Heart left ventricle (tissue), 16 donors: Measurements from ENCODE around the gene BTBD19. TPM values are rescaled to one million over a fixed set of nuclear protein-coding genes. Genes with fewer than 3 reads are reported as not detected.
A peak's percentile ranks its signal among the peaks of the same experiment; 100 is the strongest.

Experiments
- ATAC-seq, 4 donors: fragments of 200-7000 bp; cut with Tn5 transposase; one replicate each; pipeline ENCODE4 v1.9.1; 2020 to 2022; ENCODE audit warnings: moderate library complexity in 4 of 4, mild to moderate bottlenecking in 3 of 4, moderate number of reproducible peaks in 1 of 4
- DNase-seq, 5 donors: peaks; one replicate each; pipeline ENCODE4 v3.0.0-alpha.2; 2020
- H3K27ac ChIP-seq, 12 donors: fragments of 200-600 bp; sonication (generic) in 4 of 12; one replicate each; pipeline versions ENCODE4 v1.5.0 to v1.8.0; 2016 to 2022; ENCODE audit warnings: mild to moderate bottlenecking in 2 of 12
- H3K27me3 ChIP-seq, 9 donors: fragments of 200-600 bp; sonication (generic) in 2 of 9; one replicate each; pipeline versions ENCODE4 v1.5.1 to v1.8.0; 2016 to 2022; ENCODE audit warnings: mild to moderate bottlenecking in 3 of 9
- H3K36me3 ChIP-seq, 9 donors: fragments of 200-600 bp; sonication (generic) in 2 of 9; one replicate each; pipeline versions ENCODE4 v1.5.0 to v1.8.0; 2018 to 2022; ENCODE audit warnings: mild to moderate bottlenecking in 2 of 9
- H3K4me1 ChIP-seq, 12 donors: fragments of 200-600 bp; sonication (generic) in 4 of 12; one replicate each; pipeline versions ENCODE4 v1.5.0 to v1.8.0; 2016 to 2022; ENCODE audit warnings: mild to moderate bottlenecking in 3 of 12
- H3K4me3 ChIP-seq, 12 donors: fragments of 200-600 bp; sonication (generic) in 4 of 12; one replicate each; pipeline versions ENCODE4 v1.5.0 to v1.8.0; 2017 to 2022; ENCODE audit warnings: mild to moderate bottlenecking in 9 of 12, moderate library complexity in 4 of 12
- H3K9me3 ChIP-seq, 12 donors: fragments of 200-600 bp; sonication (generic) in 4 of 12; one replicate each; pipeline versions ENCODE4 v1.5.0 to v1.8.0; 2016 to 2022; ENCODE audit warnings: mild to moderate bottlenecking in 1 of 12
- POLR2A ChIP-seq, 2 donors: fragments of 450-650 bp; IDR thresholded peaks; one replicate each; pipeline ENCODE4 v1.6.1; 2017; ENCODE audit warnings: antibody characterized with exemption in 2 of 2, mild to moderate bottlenecking in 2 of 2, moderate library complexity in 2 of 2
- WGBS, 4 donors: extraction: QIAGEN DNeasy Blood & Tissue Kit in 2 of 4; methylation state at CpG; one replicate each; pipeline versions ENCODE4 v1.1.5 to v1.1.7; 2013 to 2018; 5-methylcytosine and 5-hydroxymethylcytosine counted together
- intact Hi-C, 10 donors: fragments of 100-400 bp; cut with DNase I; formaldehyde crosslinking; loops; one replicate each; pipeline versions ENCODE4 v1.11.1 to v1.14.2; 2022
- polyA plus RNA-seq, 2 donors: library from polyadenylated mRNA; stranded (reverse); fragments of 200-250 nt; gene quantifications; one replicate each; pipeline ENCODE4 v1.2.3, GENCODE V29; 2013
- total RNA-seq, 9 donors: library from RNA; depleted of rRNA in 2 of 9; stranded (reverse); fragments of >200 nt in 2 of 9; fragmentation: NEBNext Ultra II Directional in 3 of 9; extraction: Animal tissue kit (Norgen Biotek cat#: 25700) in 3 of 9; gene quantifications; one replicate each; pipeline versions ENCODE4 v1.1.0 to v1.2.4, GENCODE V29; 2016 to 2023
- TF ChIP-seq, protein P1 (sequence below), 12 donors: fragments of 200-600 bp; sonication (generic) in 4 of 12; IDR thresholded peaks; one replicate each; pipeline versions ENCODE4 v1.5.0 to v1.8.0; 2018 to 2022; ENCODE audit warnings: antibody characterized with exemption in 12 of 12, mild to moderate bottlenecking in 5 of 12
- donor health status: ischemic (EF 13 %, LVEDD 7.1; RV severe dilation, severe dysfunction).
- donor health status: healthy with polysubstance abuse.
- donor health status: DM: no; HTN: yes; CAD: no.
- donor health status: DM: no; HTN: no; CAD: no.
- donor health status: ischemic (EF 25% LVEDD 6.9; RV normal size, moderate dysfunction).
- donor health status: ischemic (EF 25% LVEDD 5.7; RV mildly dilated, moderate dysfunction).
- donor health status: healthy.
- donor health status: DM: yes; HTN: yes; CAD: no.
- donor health status: ischemic (EF 35%, LVEDD 5.7; RV mildly dilated, moderate dysfunction).
- donor health status: nonischemic (EF 11% LVEDD 7.7; RV severe dilation, severe dysfunction).
- donor health status: DM: yes; HTN: yes; CAD: no.
- donor health status: PGD.
- donor health status: ischemic (EF 29% LVEDD 5.4; RV normal size, mild dysfunction).
- donor health status: nonischemic (EF 23%, LVEDD 6.1; RV moderate dilation, normal function).

Gene BTBD19
- total and polyA plus RNA-seq, 11 donors: 0.56 to 7.4 (median 2.8) TPM

DNA sequence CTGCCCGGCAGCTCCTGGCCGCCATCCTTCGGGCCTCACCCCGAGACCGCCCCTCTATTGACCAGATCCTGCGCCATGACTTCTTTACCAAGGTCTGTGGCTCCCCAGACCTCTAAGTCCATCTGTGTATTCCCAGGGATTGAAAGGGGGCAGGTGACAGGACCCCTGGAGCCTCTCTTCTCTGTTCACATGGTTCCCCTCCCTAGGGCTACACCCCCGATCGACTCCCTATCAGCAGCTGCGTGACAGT, 5.3 kb upstream of the BTBD19 start:
- Histone ChIP-seq H3K4me1 (peaks cover 14 to 75% (median 57%) of the 10 kb centered on the region in 12 donors), H3K4me3 (peak overlapping the region in 6 of 12 donors; percentile 18 to 96 (median 90)), H3K36me3 (peaks cover 0 to 52% (median 40%) of the 10 kb centered on the region in 9 donors), H3K27ac (peak overlapping the region in 10 of 12 donors; percentile 29 to 97 (median 91)), H3K27me3 (no peaks in the 10 kb centered on the region), H3K9me3 (no peaks in the 10 kb centered on the region)
- ATAC-seq (no peak), DNase-seq (no peak)
- WGBS, 4 donors: 86 to 91% (median 89%) methylated on average over 8 to 9 of the region's 9 CpGs
- intact Hi-C loops: loop anchor here in 1 of 10 donors (10.0 kb wide), 1 partner anchor 502 kb away; no protein-coding TSS in a partner anchor
- TF ChIP-seq, protein P1, sequence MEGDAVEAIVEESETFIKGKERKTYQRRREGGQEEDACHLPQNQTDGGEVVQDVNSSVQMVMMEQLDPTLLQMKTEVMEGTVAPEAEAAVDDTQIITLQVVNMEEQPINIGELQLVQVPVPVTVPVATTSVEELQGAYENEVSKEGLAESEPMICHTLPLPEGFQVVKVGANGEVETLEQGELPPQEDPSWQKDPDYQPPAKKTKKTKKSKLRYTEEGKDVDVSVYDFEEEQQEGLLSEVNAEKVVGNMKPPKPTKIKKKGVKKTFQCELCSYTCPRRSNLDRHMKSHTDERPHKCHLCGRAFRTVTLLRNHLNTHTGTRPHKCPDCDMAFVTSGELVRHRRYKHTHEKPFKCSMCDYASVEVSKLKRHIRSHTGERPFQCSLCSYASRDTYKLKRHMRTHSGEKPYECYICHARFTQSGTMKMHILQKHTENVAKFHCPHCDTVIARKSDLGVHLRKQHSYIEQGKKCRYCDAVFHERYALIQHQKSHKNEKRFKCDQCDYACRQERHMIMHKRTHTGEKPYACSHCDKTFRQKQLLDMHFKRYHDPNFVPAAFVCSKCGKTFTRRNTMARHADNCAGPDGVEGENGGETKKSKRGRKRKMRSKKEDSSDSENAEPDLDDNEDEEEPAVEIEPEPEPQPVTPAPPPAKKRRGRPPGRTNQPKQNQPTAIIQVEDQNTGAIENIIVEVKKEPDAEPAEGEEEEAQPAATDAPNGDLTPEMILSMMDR (IDR thresholded peaks at IDR 0.05): no peak
- no peak for TF ChIP-seq POLR2A (IDR thresholded peaks at IDR 0.05)

DNA sequence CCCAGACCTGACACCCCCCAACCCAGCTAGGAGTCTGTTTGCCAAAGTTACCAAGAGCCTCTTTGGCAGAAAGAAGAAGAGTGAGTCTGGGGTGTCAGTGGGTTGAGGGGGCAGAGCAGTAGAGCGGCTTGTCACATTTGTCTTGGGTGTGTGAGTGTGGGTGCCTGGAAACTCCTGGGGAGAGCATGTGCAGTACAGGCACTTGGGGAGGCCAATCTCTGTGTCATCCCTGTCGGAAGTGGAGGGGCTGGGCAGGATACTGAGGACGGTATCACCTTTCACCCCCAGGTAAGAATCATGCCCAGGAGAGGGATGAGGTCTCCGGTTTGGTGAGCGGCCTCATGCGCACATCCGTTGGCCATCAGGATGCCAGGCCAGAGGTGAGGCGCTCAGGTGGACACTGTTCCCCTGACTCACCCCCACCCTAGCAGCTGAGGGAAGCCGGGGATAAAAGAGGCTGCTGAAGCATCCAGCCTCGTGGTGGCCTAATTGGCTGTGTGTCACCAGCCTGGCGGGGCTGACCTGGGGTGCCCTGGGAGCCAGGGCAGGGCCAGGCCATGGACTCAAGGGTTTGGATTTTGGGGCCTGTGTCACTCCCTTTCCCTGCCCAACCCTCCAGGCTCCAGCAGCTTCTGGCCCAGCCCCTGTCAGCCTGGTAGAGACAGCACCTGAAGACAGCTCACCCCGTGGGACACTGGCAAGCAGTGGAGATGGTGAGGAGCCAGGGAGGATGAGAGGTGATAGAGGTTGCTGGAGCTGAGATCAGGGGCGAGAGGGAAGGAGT, 4.8 kb upstream of the BTBD19 start:
- no peaks in the 10 kb centered on the region for H3K27me3 ChIP-seq
- ATAC-seq (no peak), DNase-seq (peak in 2 of 5 donors; percentile 22 to 33)
- intact Hi-C loops: loop anchor here in 1 of 10 donors (10.0 kb wide), 1 partner anchor 501 kb away; no protein-coding TSS in a partner anchor
- peak overlapping the region in 4 of 12 donors; percentile 18 to 94 (median 88) for H3K4me3 ChIP-seq
- 79 to 87% (median 83%) methylated on average over 9 to 13 of the region's 13 CpGs for WGBS, 4 donors
- H3K27ac ChIP-seq: peak overlapping the region in 10 of 12 donors; percentile 47 to 97 (median 91)
- no peak for TF ChIP-seq POLR2A (IDR thresholded peaks at IDR 0.05)
- TF ChIP-seq, protein P1 (IDR thresholded peaks at IDR 0.05): no peak
- no peaks in the 10 kb centered on the region for H3K9me3 ChIP-seq
- H3K4me1 ChIP-seq: peaks cover 14 to 80% (median 62%) of the 10 kb centered on the region in 12 donors
- peaks cover 0 to 52% (median 40%) of the 10 kb centered on the region in 9 donors for H3K36me3 ChIP-seq

DNA sequence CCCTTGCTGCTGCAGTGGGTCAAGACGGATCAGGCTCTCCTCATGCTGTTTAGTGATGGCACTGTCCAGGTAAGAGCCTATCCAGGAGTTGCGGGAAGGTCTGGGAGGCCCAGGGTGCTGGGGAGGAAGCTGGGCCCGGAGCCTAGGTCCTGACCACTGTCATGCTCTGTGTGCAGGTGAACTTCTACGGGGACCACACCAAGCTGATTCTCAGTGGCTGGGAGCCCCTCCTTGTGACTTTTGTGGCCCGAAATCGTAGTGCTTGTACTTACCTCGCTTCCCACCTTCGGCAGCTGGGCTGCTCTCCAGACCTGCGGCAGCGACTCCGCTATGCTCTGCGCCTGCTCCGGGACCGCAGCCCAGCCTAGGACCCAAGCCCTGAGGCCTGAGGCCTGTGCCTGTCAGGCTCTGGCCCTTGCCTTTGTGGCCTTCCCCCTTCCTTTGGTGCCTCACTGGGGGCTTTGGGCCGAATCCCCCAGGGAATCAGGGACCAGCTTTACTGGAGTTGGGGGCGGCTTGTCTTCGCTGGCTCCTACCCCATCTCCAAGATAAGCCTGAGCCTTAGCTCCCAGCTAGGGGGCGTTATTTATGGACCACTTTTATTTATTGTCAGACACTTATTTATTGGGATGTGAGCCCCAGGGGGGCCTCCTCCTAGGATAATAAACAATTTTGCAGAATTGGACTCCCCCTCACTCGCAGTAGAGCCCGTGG, 2.9 kb upstream of the BTBD19 start:
- no peaks in the 10 kb centered on the region for H3K27me3 ChIP-seq
- intact Hi-C loops: loop anchor here in 1 of 10 donors (10.0 kb wide), 1 partner anchor 499 kb away; no protein-coding TSS in a partner anchor
- DNase-seq (peak in 4 of 5 donors; percentile 19 to 56 (median 28)), ATAC-seq (no peak)
- peak overlapping the region in 1 of 12 donors; percentile 59 for H3K4me3 ChIP-seq
- TF ChIP-seq POLR2A (IDR thresholded peaks at IDR 0.05): no peak
- TF ChIP-seq, protein P1 (IDR thresholded peaks at IDR 0.05): no peak
- peaks cover 14 to 92% (median 75%) of the 10 kb centered on the region in 12 donors for H3K4me1 ChIP-seq
- H3K36me3 ChIP-seq: peaks cover 0 to 52% (median 40%) of the 10 kb centered on the region in 9 donors
- H3K9me3 ChIP-seq: no peaks in the 10 kb centered on the region
- peak overlapping the region in 11 of 12 donors; percentile 91 to 100 (median 99) for H3K27ac ChIP-seq
- 93 to 96% (median 93%) methylated on average over 19 to 20 of the region's 20 CpGs for WGBS, 4 donors
